Measurements from ENCODE around the gene VIPR2.

The VIPR2 gene

GRCh38 chr7:158979635-158980351 lies 164.9 kb downstream of the VIPR2 start:
- no peak for DNase-seq (ENCODE audit: extremely low read depth, low read depth)
- TF ChIP-seq CTCF (IDR thresholded peaks at IDR 0.05; ENCODE audit: low read depth, low read length, missing control alignments) = no peak
- no peak overlapping the region for H3K4me3 ChIP-seq (replicated peaks; ENCODE audit: low read depth, low read length)

GRCh38 chr7:158979023-158979529 lies 165.6 kb downstream of the VIPR2 start:
- TF ChIP-seq CTCF (IDR thresholded peaks at IDR 0.05; ENCODE audit: low read depth, low read length, missing control alignments) = no peak
- DNase-seq (ENCODE audit: extremely low read depth, low read depth) = no peak
- no peak overlapping the region for H3K4me3 ChIP-seq (replicated peaks; ENCODE audit: low read depth, low read length)

Measured in HFF-Myc (cell line).